Astrocyte (in vitro differentiated cells and primary cell): Measurements from ENCODE around the gene TXLNB.
"Not testable (repeated sequence)": the region's sequence is repeated elsewhere in the genome, so short reads cannot be mapped to it uniquely, and the experiment has no call there.

Source experiments
- CTCF ChIP-seq: IDR thresholded peaks from 2 replicates; pipeline ENCODE4 v1.5.1; 2011; ENCODE audit warnings: low read depth, mild to moderate bottlenecking, inconsistent platforms, low read length, moderate library complexity; ENCODE audit not compliant: insufficient read depth
- EZH2 ChIP-seq: IDR thresholded peaks from 2 replicates; pipeline ENCODE4 v1.6.1; 2012; ENCODE audit warnings: mild to moderate bottlenecking, low read length, inconsistent platforms; ENCODE audit not compliant: insufficient read depth

DNA sequence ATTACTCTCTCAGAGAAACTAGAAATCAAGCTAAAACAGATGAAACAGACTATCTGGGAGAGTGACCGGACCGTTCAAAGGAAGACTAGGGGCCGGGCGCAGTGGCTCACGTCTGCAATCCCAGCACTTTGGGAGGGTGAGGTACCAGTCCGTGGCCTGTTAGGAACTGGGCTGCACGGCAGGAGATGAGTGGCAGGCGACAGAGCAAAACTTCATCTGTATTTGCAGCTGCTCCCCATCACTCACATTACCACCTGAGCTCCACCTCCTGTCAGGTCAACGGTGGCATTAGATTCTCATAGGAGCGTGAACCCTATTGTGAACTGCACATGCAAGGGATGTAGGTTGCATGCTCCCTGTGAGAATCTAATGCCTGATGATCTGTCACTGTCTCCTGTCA is 5.4 kb downstream of the TXLNB start:
- not testable (repeated sequence) for TF ChIP-seq CTCF, EZH2
